Measurements from ENCODE around the gene ZNF675. TPM values are rescaled to one million over a fixed set of nuclear protein-coding genes. Genes with fewer than 3 reads are reported as not detected.
"Not testable (repeated sequence)": the region's sequence is repeated elsewhere in the genome, so short reads cannot be mapped to it uniquely, and the experiment has no call there.

Gene ZNF675
- 18.9 and 21.0 TPM in 2 replicates for total RNA-seq

DNA sequence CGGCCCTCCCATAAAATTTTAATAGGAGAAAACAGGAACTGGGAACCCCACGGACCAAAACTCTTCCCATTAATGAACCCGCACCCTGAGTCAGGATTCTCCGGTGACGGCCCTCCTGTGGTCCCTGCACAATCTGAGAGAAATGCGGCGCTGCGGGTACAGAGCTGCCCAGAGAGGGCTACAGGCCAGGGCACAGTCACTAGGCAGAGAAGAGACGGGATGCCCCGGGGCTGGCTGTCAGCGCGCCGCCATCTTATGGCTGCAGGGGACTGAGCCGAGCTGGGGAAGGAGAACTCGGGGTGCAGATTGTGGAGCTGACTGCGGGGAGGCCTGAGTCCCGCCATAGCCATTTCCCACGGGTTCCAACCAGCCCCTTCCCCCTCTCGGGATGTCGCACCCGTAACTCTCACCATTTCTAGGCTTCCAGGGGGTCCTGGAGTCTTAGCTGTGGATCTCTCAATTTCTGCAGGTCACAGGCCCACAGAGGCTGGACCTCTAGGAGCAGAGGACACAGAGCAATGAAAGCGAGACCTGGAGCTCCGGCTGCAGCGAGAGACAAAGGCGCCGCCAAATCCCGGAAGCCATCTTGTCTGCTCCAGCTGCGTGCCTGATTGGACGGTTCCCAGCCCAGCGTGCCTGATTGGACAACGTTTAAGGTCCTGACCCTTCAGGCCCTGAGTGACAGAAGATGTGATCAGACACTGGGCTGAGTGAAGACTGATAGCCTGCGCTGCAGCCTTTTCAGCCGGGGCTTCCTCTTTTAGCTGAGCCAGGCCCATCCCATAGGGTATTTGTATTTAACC lies at the start of gene ZNF675:
Gene ZNF675 (minus strand): TSS at position 592 of the 803 bp plus-strand sequence. CDS start 179 bp downstream, at position 413.
- intact Hi-C loops (cut with micrococcal nuclease) = loop anchor here (1.0 to 2.0 kb wide), 7 partner anchors 71 to 436 kb away; partner anchors contain the start of genes ZNF681, ZNF724, ZNF726 and ZNF91

DNA sequence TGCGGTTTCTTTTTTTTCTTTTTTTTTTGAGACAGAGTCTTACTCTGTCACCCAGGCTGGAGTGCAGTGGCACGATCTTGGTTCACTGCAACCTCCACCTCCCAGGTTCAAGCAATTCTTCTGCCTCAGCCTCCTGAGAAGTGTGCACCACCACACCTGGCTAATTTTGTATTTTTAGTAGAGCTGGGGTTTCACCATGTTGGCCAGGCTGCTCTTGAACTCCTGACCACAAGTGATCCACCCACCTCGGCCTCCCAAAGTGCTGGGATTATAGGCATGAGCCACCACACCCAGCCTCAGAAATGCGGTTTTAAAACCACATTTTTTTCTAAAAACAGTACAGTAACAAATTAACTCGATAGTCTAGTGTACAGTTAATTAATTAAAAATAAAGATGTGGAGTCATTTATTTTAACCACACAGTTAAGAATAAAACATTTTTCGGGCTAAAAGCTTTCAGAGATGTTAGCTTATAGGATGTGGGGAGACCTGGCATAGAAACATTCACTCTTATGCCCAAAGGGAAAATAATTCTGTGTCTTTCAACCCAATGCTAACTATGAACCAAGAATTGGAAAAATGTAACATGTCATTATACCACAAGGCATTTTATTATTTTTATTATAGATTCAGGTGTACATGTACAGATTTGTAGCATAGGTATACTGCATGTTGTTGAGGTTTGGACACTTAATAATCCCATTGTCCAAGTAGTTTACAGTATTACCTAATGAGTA lies 43.9 kb upstream of the ZNF675 start:
- intact Hi-C loops (cut with micrococcal nuclease) = not testable (repeated sequence)

DNA sequence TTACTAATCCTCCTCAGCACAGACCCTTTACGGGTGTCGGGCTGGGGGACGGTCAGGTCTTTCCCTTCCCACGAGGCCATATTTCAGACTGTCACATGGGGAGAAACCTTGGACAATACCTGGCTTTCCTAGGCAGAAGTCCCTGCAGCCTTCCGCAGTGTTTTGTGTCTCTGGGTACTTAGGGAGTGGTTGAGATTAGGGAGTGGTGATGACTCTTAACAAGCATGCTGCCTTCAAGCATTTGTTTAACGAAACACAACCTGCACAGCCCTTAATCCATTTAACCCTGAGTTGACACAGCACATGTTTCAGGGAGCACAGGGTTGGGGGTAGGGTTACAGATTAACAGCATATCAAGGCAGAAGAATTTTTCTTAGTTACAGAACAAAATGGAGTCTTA lies 37.1 kb upstream of the ZNF675 start:
- intact Hi-C loops (cut with micrococcal nuclease) = not testable (repeated sequence)

- intact Hi-C loops (cut with micrococcal nuclease) = no loop called here
Observed at GRCh38 chr19:23718802-23719201, 31.8 kb upstream of the ZNF675 start.

- intact Hi-C loops (cut with micrococcal nuclease) = no loop called here
Observed at GRCh38 chr19:23716792-23717191, 29.8 kb upstream of the ZNF675 start.

DNA sequence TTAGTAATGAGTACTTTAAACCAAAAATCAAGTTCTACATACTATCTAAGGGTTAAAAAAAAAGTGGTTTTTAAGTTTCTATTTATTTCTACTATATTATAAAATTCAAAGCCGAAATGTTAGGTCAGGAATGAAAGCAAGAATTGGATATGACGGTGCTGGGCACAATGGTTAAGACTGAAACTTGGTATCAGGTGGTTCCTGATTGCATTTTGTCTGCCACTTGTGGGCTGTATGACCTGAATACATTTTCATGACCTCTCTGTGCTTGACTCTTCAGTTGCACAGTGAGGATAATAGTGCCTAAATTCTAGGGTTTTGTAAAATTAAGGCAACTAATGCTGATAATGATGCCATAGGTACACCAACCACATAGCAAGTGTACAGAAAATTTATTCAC lies 22.3 kb upstream of the ZNF675 start:
- intact Hi-C loops (cut with micrococcal nuclease) = no loop called here

DNA sequence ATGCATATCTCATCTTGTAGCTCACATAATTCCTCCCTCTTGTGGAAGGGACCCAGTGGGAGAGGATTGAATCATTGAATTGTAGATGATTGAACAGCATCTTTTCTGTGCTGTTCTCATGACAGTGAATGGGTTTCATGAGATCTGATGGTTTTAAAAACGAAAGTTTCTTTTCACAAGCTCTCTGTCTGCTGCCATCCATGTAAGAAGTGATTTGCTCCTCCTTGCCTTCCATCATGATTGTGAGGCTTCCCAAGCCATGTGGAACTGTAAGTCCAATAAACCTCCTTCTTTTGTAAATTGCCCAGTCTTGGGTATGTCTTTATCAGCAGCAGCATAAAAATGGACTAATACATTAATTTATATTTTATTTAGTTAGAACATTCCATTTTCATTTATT lies 19.6 kb upstream of the ZNF675 start:
- intact Hi-C loops (cut with micrococcal nuclease) = no loop called here

DNA sequence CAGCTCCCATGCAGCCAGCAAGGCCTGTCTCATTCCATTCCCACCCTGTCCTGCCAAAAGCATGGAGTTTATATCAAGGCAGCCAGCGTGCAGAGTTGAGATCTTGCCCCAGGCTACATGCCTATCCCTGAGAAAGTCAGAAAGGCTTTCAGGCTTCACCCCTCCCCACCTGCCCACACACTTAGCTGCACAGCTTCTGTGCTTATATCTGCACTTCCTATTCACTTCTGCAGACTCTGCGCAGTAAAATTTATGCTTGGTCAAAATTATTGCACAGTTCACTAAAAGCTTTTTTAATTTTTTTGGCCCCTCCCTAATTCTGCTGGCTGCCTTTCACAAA lies 12.5 kb upstream of the ZNF675 start:
- intact Hi-C loops (cut with micrococcal nuclease) = no loop called here

DNA sequence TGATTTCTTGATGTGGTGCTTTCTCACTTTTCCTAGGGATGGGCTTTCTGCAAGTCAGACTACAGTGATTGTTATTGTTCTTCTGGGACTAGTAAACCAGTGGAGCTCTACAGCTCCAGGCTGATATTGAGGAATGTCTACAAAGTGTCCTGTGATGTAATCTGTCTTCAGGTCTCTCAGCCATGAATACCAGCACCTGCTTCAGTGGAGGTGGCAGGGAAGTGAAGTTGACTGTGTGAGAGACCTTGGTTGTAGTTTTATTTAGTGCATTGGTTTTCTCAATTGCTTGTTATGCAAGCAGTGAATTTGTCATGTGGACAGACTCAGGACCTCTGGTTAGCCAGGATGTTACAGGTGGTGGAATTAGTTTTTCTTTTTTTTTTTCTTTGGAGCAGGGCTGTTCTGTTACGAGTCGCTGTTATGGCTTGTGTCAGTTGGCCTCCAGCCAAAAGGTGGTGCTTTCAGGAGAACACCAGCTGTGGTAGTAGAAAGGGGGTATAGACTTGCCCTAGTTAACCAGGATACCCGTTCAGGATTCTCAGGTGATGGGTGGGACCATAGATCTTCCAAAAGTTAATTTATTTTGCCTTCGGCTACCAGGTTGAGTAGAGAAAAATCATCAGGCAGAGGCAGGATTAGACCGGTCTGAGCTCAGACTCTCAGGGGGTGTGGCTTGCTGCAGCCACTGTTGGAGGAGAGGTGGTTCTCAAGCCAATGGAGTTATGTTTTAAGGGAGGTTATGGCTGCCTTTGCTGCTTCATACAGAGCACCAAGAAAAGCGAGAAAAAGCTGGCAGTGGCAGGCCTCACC lies 11.9 kb upstream of the ZNF675 start:
- intact Hi-C loops (cut with micrococcal nuclease) = no loop called here

- intact Hi-C loops (cut with micrococcal nuclease) = not testable (repeated sequence)
Observed at GRCh38 chr19:23692937-23693336, 5.9 kb upstream of the ZNF675 start.

DNA sequence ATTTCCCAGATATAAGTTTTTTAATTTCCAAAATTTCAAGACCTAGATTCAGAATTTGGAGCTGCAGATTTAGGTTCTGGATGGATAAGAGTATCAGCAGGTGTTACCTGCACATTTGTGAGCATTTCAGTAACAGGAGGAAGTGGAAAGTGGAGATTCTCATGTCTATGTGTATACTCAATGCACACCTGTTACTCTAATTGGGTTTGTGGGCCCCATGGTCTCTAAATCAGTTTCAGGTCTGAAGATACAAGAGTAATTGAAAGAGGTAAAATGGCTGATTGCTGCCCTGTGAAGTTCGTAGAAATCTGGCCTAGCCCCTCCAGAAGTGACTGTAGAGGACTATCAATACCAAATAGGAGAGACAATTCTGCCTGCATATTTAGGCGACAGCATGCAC lies 13.9 kb downstream of the ZNF675 start:
- intact Hi-C loops (cut with micrococcal nuclease) = no loop called here

DNA sequence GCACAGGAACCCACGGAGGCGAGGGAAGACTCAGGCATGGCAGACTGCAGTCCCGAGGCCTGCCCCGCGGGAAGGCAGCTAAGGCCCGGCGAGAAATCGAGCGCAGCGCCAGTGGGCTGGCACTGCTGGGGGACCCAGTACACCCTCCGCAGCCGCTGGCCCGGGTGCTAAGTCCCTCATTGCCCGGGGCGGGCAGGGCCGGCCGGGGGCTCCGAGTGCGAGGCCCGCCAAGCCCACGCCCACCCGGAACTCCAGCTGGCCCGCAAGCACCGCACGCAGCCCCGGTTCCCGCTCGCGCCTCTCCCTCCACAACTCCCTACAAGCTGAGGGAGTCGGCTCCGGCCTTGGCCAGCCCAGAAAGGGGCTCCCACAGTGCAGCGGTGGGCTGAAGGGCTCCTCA lies 18.4 kb downstream of the ZNF675 start:
- intact Hi-C loops (cut with micrococcal nuclease) = not testable (repeated sequence)

DNA sequence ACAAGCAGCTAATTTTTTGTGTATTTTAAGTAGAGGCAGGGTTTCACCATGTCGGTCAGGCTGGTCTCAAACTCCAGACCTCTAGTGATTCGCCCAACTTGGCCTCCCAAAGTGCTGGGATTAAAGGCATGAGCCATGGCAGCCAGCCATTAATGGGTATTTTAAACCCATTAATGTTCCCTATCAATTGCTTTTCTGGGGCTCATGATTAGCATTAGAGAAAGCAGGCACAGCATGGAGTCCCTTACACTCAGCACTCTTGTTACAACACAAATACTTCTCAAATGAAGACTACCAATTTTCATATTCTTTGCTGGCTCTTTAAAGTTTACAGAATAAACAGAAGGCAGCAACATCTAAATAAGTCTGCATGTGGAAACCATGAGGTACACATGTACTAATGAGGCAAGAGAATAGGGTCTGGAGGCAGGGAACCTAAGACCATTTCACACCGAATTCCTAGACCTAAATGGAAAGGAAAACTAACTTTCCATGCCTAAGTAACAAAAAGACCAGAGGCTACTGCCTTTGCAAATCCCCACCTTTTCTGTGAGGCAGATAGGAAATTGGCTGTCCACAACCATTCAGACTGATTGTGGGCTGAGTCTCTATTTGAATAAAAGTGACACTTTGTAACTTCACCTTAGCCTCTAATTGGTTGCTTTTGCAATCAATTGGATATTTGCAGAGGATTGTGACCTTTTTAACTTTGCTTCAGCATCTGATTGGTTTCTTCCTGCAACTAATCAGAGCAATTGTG lies 21.2 kb downstream of the ZNF675 start:
- intact Hi-C loops (cut with micrococcal nuclease) = no loop called here

GRCh38 chr19:23649817-23650216 lies 37.2 kb downstream of the ZNF675 start:
- intact Hi-C loops (cut with micrococcal nuclease) = not testable (repeated sequence)

Other genes with a start within 250 kb of the ZNF675 start
- gene ZNF681, start 71.7 kb upstream of the ZNF675 start, total RNA-seq = 1.8 and 2.6 TPM in 2 replicates
- gene ZNF726, start 227.7 kb upstream of the ZNF675 start, total RNA-seq = 8.9 and 10.1 TPM in 2 replicates

All from T-helper 1 cell treated with Interleukin-12 subunit alpha and Interleukin-12 subunit beta and Interleukin-4 antibody, amounts not matched to agents 30 ng/mL and 1 ng/mL, for 36 hours (primary cell).